Liver (tissue), 9 donors: ENCODE measurements around the gene NHERF1. TPM values are rescaled to one million over a fixed set of nuclear protein-coding genes. Genes with fewer than 3 reads are reported as not detected.

Experiments
- DNase-seq: peaks from one replicate; pipeline ENCODE4 v3.0.0-alpha.2; 2017; ENCODE audit warnings: low spot score
- H3K27ac ChIP-seq, 2 donors: one replicate each; pipeline ENCODE4 v1.7.0; 2013; ENCODE audit warnings: inconsistent platforms in 2 of 2, low read length in 2 of 2, control low read depth in 1 of 2, low read depth in 1 of 2, mild to moderate bottlenecking in 1 of 2
- H3K27me3 ChIP-seq, 4 donors: one replicate each; pipeline versions ENCODE4 v1.6.1 to v1.7.0; 2013; ENCODE audit warnings: low read length in 3 of 4, inconsistent platforms in 1 of 4, mild to moderate bottlenecking in 1 of 4, moderate library complexity in 1 of 4; ENCODE audit not compliant: control insufficient read depth in 4 of 4, insufficient read depth in 4 of 4
- H3K36me3 ChIP-seq, 4 donors: one replicate each; pipeline versions ENCODE4 v1.6.1 to v1.7.0; 2013; ENCODE audit warnings: low read length in 3 of 4, mild to moderate bottlenecking in 3 of 4, low read depth in 1 of 4, moderate library complexity in 1 of 4; ENCODE audit not compliant: control insufficient read depth in 4 of 4, insufficient read depth in 3 of 4
- H3K4me1 ChIP-seq, 4 donors: one replicate each; pipeline versions ENCODE4 v1.6.1 to v1.7.0; 2013; ENCODE audit warnings: low read length in 3 of 4, mild to moderate bottlenecking in 3 of 4, moderate library complexity in 1 of 4; ENCODE audit not compliant: control insufficient read depth in 4 of 4, insufficient read depth in 4 of 4
- H3K4me3 ChIP-seq, 3 donors: one replicate each; pipeline versions ENCODE4 v1.6.1 to v1.7.0; 2013; ENCODE audit warnings: low read length in 3 of 3, control low read depth in 1 of 3, low read depth in 1 of 3, mild to moderate bottlenecking in 1 of 3
- H3K9ac ChIP-seq, 2 donors: one replicate each; pipeline ENCODE4 v1.7.0; 2013; ENCODE audit warnings: low read length in 2 of 2, mild to moderate bottlenecking in 2 of 2, moderate library complexity in 2 of 2, control low read depth in 1 of 2, low read depth in 1 of 2
- H3K9me3 ChIP-seq, 4 donors: one replicate each; pipeline versions ENCODE4 v1.6.1 to v1.7.0; 2013; ENCODE audit warnings: low read length in 3 of 4; ENCODE audit not compliant: control insufficient read depth in 4 of 4
- ATF3 ChIP-seq: IDR thresholded peaks from 2 replicates; pipeline ENCODE4 v1.6.1; 2016; ENCODE audit warnings: antibody characterized with exemption
- CTCF ChIP-seq: fragments of 150-350 bp; IDR thresholded peaks from 2 replicates; pipeline ENCODE4 v1.5.1; 2017; ENCODE audit warnings: improper control_type of control experiment, low read depth, low read length; ENCODE audit not compliant: missing input control
- FOXA1 ChIP-seq: IDR thresholded peaks from 2 replicates; pipeline ENCODE4 v1.6.1; 2016; ENCODE audit warnings: antibody characterized with exemption
- FOXA2 ChIP-seq: IDR thresholded peaks from 2 replicates; pipeline ENCODE4 v1.6.1; 2016; ENCODE audit warnings: antibody characterized with exemption
- GABPA ChIP-seq, 2 donors: IDR thresholded peaks in 1 of 2; conservative IDR thresholded peaks in 1 of 2; 2 replicates each; pipeline ENCODE4 v1.6.1; 2016; ENCODE audit warnings: antibody characterized with exemption in 2 of 2, mild to moderate bottlenecking in 1 of 2, moderate library complexity in 1 of 2
- HNF4G ChIP-seq: IDR thresholded peaks from 2 replicates; pipeline ENCODE4 v1.6.1; 2016; ENCODE audit warnings: antibody characterized with exemption
- MAX ChIP-seq: IDR thresholded peaks from 2 replicates; pipeline ENCODE4 v1.6.1; 2016; ENCODE audit warnings: antibody characterized with exemption
- NR2F2 ChIP-seq: IDR thresholded peaks from 2 replicates; pipeline ENCODE4 v1.6.1; 2016; ENCODE audit warnings: antibody characterized with exemption
- RAD21 ChIP-seq, 2 donors: IDR thresholded peaks; 2 replicates each; pipeline ENCODE4 v1.6.1; 2016; ENCODE audit warnings: antibody characterized with exemption in 2 of 2, mild to moderate bottlenecking in 2 of 2
- REST ChIP-seq: IDR thresholded peaks from 2 replicates; pipeline ENCODE4 v1.6.1; 2016; ENCODE audit warnings: antibody characterized with exemption, mild to moderate bottlenecking
- RXRA ChIP-seq, 2 donors: IDR thresholded peaks; 2 replicates each; pipeline ENCODE4 v1.6.1; 2017 to 2018; ENCODE audit warnings: antibody characterized with exemption in 2 of 2, mild to moderate bottlenecking in 1 of 2
- TAF1 ChIP-seq: conservative IDR thresholded peaks from 2 replicates; pipeline ENCODE4 v1.6.1; 2016; ENCODE audit warnings: antibody characterized with exemption, mild to moderate bottlenecking
- YY1 ChIP-seq: IDR thresholded peaks from 2 replicates; pipeline ENCODE4 v1.6.1; 2016; ENCODE audit warnings: antibody characterized with exemption, mild to moderate bottlenecking
- ZBTB33 ChIP-seq: IDR thresholded peaks from 2 replicates; pipeline ENCODE4 v1.6.1; 2016; ENCODE audit warnings: antibody characterized with exemption
- WGBS: extraction: QIAGEN DNeasy Blood & Tissue Kit; methylation state at CpG from one replicate; pipeline ENCODE4 v1.1.7; 2013; 5-methylcytosine and 5-hydroxymethylcytosine counted together
- polyA plus RNA-seq, 2 donors: library from polyadenylated mRNA; stranded (reverse) in 1 of 2; unstranded in 1 of 2; fragments of 200-250 nt in 1 of 2; fragments of >200 nt in 1 of 2; fragmentation: Nextera tagmentation in 1 of 2; extraction: Ambion mirVana in 1 of 2; gene quantifications; one replicate each; pipeline versions ENCODE4 v1.2.1 to v1.2.3, GENCODE V29; 2013 to 2015
- total RNA-seq, 2 donors: library from RNA; depleted of rRNA; stranded (reverse); fragments of >200 nt; gene quantifications; one replicate each; pipeline ENCODE4 v1.2.3, GENCODE V29; 2014
- donor health status: healthy.
- donor health status: healthy.
- donor health status: healthy.
- donor health status: healthy.
- donor health status: healthy.

Gene NHERF1
- total and polyA plus RNA-seq, 4 donors: 38.1 to 160 (median 94.7) TPM

GRCh38 chr17:74790161-74791058 is 42.0 kb downstream of the NHERF1 start:
- H3K9ac ChIP-seq: no peak overlapping the region
- no peak for DNase-seq

More at GRCh38 chr17:74790161-74791058, 42.0 kb downstream of the NHERF1 start:
- H3K27me3 ChIP-seq: no peaks in the 10 kb centered on the region
- H3K4me1 ChIP-seq: no peaks in the 10 kb centered on the region
- H3K27ac ChIP-seq: no peak overlapping the region
- TF ChIP-seq FOXA1 (no peak), NR2F2 (no peak), MAX (no peak), HNF4G (no peak), REST (no peak), ATF3 (no peak), ZBTB33 (no peak), CTCF (no peak), GABPA (IDR thresholded peaks at IDR 0.05 in 1 of 2, conservative IDR thresholded peaks at IDR 0.05 in 1 of 2) (no peak), YY1 (no peak), RAD21 (IDR thresholded peaks at IDR 0.05) (no peak), FOXA2 (no peak), RXRA (IDR thresholded peaks at IDR 0.05) (no peak), TAF1 (no peak)
- WGBS: 89% methylated on average over 21 of the region's 21 CpGs
- H3K36me3 ChIP-seq: peaks cover 0 to 30% (median 19%) of the 10 kb centered on the region in 4 donors
- no peak overlapping the region for H3K4me3 ChIP-seq
- no peaks in the 10 kb centered on the region for H3K9me3 ChIP-seq
